ENCODE measurements around the gene CD72.
"Not testable (repeated sequence)": the region's sequence is repeated elsewhere in the genome, so short reads cannot be mapped to it uniquely, and the experiment has no call there.

Gene CD72

DNA sequence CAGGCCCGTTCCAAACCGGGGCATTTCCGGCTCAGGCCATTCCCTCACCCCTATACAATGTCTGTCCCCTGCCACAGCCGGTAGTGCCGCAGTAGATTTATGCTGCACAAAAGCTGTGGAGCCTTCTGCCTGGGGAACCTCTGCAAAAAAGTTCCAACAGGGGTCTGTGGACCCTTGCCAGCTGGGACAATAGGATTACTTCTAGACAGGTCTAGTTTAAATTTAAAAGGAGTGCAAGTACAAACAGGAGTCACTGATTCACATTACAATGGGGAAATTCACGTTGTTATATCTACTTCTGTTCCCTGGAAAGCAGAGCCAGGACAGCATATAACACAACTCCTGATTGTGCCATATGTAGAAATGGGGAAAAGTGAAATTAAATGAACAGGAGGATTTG, 34.7 kb downstream of the CD72 start:
- not testable (repeated sequence) for DNase-seq

DNA sequence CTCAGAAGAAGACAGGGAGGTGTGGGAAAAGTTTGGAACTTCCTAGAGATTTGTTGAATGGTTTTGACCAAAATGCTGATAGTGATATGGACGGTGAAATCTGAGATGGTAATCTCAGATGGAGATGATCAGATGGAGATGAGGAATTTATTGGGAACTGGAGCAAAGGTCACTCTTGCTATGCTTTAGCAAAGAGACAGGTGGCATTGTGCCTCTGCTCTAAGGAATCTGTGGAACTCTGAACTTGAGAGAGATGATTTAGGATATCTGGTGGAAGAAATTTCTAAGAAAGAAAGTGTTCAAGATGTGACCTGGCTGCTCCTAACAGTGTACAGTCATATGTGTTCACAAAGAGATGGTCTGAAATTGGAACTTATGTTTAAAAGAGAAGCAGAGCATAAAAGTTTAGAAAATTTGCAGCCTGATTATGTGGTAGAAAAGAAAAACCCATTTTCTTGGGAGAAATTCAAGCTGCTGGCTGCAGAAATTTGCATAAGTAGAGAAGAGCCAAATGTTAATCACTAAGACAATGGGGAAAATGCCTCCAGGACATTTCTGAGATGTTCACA, 38.5 kb downstream of the CD72 start:
- not testable (repeated sequence) for DNase-seq

DNA sequence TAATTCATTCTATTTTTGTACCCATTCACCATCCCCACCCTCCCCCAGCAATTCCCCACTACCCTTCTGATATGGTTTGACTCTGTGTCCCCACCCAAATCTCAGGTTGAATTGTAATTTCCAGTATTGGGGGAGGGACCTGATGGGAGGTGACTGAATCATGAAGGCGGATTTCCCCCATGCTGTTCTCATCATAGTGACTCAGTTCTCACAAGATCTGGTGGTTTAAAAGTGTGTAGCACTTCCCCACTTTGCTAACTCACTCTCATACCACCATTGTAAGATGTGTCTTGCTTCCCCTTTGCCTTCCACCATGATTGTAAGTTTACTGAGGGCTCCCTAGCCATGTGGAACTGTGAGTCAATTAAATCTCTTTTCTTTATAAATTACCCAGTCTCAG, 39.1 kb downstream of the CD72 start:
- no peak for DNase-seq

DNA sequence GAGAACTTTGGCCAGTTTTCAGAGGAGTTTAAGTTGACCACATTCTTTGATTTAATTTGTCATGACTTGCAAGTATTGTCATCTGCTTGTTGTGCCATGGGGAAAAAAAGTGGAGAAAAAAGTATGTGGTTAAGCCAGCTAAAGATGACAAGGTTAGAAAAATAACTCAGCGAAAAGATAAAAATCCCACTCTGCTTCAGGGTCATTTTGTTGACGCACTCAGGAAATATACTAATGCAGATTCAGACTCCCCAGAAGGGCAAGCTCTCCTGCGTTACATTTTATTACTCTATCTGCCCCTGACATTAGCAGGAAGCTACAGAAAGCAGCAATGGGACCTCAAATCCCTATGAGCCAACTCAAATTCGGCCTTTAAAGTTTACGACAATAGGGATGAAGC, 40.7 kb downstream of the CD72 start:
- DNase-seq, result no peak

DNA sequence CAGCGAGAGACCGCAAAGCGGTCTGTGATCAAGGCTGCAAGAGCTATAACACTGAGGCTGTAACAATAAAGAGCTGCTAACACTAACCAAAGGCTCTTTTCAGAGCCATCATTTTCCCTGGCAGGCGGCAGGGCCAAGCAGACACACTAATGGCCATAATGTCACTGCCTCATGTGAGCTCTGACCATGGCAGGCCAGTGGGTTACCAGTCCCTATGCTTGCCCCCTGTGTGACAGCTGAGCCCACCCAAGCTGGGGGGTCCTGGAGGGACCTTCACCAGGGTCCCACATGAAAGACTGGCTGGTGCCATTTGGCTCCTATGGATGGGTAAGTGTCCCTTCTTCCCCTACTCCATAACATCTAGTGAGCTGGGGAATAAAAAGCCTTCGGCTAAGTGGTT, 42.7 kb downstream of the CD72 start:
- no peak for DNase-seq

DNA sequence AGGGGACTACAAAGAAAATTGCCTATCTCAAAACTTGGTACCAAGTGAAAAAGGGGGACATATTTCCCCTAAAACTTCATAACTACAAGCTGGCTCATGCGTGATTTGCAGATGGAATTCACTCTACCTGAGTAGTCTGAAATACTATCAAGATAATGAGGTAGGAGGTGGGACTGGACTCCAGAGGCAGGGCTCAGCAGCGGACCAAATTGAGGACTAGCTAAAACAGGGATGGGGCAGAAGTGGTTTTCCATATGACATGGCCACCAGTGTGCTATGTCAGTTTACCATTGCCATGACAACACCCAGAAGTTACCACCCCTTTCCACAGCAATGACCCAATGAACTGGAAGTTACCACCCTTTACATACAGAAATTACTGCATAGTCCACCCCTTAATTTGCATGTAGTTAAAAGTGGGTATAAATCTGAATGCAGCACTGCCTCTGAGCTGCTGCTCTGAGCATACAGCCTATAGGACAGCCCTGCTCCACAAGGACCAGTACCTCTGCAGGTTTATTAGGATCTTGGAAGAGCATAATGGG, 43.6 kb downstream of the CD72 start:
- no peak for DNase-seq

DNA sequence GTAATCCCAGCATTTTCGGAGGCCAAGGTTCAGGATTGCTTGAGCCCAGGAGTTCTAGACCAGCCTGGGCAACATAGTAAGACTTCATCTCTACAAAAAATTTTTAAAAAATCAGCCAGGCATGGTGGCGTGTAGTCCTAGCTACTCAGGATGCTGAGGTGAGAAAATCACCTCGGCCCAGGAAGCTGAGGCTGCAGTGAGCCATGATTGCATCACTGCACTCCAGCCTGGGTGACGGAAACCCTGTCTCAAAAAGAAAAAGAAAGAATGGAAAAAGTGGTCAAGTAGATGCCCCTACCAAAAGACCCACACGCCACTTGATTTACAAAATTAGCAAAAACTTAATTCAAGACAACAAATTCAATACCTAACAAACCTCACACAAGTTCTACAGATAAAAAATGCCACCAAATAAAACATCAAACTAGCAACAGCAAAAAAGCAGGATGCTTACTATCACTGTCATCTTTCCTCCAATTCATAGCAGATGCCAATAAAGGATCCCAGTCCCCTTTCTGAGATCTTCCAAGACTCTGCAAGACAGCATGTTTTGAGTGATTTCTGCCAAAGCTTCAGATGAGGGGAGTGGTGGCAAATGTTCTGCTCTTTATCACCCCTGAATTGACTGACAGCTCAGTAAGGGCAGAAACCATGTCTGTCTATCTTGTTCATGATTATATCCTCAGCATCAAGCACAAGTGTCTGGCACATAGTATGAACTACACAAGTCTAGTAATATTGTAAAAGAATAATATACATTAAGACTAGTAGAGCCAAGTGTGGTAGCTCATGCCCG, 47.3 kb downstream of the CD72 start:
- no peak for DNase-seq

DNA sequence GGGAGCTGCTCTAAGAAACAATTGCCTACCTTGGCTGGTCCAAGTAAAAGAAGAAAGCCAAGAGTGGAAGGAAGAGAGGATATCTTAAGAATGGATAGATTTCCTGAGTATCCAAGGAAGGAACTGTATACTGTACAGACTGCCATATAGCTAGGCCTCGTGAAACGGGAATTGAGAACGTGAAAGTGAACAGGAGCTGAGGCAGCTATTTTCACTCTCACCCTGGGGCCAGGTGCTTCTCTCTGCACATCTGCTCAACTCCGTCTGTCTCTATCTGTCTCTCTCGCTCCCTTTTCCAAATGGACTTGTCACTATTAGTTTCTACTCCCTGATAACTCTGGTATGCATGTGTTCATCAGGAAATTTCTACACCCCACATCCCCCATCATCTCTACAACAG, 49.0 kb downstream of the CD72 start:
- no peak for DNase-seq

DNA sequence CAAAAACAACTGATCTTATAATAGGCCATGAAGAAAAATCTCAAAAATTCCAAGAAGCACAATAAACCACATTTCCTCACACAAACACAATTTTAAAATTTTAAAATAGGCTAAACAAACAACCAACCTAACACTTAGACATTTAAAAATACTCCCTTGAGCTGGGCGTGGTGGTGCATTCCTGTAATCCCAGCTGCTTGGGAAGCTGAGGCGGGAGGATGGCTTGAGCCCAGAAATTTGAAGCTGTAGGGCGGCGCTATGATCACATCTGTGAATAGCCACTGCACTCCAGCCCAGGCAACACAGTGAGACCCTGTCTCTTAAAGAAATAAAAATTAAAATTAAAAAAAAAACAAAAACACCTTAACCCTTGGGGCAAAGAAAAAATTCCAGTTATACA, 50.0 kb downstream of the CD72 start:
- DNase-seq, result no peak

DNA sequence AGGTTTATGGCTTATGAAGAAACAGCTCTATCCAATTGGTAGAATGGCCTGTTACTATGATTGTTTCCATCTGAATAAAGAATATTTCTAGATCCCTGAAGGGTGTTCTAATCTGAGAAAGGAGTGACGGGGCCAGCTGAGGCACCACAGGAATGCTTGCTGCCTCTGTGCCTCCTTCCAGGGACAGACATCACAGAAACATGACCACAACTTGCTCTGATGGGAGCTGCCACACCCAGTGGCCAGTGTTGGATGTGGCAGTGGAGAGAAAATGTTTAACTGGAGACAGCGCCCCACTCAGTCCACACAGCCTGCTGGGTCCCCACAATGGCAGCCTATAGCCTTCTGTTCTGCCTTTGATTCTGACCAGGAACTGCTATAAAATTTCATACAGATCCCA, 51.8 kb downstream of the CD72 start:
- no peak for DNase-seq

DNA sequence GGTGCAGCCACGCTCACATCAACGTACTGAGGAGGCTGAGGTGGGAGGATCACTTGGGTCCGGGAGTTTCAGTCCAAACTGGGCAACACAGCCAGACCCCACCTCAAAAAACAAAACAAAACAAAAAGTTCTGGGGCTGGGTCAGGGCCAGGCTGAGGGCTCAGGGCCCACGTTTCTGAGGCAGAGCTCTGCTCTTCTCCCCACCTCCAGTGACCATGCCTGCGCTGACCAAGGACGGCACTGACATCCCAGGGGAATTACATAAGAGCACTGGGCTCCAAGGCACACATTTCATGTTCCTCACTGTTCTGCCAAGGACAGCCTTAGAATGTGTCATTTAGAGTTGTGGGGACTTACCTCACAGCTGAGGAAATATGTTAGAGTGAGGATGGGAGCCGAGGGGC, 53.6 kb downstream of the CD72 start:
- no peak for DNase-seq

DNA sequence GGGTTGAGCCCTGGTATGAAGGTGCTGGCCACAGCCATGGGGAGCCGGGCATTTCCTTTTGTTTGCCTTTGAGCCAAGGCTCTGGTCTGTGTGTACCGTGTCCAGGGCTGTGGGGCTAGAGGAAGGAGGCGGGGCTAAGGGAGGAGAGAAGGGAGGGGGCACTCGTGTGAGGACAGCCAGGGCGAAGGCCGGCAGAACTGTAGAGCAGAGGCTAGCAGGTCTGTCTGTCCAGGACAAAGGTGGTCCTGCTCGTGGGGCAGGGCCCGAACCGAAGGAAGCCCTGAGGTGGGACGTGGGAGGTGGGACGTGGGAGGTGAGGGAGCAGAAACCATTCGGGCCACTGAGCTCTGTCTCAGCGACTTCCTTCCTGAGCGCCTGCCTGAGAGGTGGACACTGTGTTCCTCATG, 54.4 kb downstream of the CD72 start:
- no peak for DNase-seq

DNA sequence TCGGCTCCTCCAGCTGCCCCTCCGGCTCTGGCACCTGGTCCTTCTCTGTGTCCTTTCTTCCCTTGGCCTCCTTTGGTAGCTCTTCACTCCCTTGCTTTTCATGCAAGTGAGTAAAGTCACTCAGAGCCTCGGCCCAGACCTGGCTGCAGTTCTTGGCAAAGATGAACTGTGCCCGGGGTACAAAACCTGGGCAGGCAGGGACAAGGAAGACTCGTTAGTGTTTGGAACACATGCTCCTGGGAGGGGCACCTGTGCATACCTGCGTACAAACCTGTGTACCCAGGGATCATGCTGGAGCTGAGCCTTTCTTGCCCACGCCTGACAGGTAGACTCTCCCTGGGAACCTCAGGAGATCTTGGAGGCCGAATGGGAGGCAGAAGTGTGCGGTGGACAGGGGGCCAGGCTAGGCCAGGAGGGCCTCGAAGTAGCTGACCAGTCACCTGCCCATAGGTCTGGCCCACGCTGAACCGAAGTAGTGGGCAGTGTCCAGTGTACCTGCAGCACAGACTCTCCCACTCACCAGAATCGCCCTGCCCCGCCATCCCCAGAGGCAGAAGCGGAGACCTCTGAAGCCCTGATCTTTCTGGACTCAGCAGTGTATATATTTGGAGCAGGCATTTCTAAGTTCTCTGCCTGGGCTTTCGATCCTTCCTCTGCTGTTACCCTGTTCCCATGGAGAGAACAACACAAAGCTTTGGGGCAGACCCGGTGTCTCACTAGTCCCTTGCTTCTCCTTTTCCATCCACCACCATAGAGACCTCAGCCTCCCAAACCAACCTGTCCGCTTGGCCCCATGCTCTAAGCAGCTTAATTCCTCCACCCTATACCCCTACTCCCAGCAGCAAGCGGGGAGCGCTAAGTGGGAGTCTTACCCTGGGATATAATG, 55.1 kb downstream of the CD72 start:
- no peak for DNase-seq

DNA sequence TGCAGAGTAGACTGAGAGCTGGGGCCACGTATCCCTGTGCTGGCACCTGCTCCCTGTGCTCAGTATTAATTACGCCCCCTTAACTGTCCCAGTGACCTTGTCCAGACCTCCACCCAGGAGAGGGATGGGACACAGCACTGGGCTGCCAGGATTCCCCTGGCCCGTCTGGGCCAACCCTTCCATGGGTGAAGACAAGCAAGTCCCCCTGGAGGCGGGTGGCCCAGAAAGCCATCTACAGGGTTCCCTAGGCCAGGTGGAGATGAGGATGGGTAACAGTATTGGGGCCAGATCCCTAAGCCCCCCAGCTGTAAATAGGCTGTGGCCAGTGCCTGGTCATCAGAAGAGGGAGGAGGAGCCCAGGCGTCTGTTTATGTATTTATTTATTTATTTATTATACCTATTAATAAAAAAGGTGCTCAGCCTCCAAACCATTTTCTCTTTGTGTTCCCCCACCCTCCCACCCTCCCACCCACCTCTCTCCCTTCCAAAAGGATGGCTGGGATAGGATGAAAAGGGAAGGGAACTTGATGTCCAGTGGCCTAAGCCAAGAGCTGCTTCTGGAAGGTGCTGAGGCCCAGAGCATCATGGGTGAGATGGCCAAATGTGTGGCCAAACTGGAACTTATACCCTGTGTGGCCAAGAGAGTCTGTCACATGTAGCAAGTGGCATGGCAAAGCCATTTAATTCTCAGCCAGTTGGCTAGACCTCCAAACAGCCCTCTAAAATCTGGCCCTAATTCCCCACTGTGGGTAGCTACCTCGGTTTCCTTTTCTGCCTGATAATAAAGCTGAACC, 56.5 kb downstream of the CD72 start:
- no peak for DNase-seq

DNA sequence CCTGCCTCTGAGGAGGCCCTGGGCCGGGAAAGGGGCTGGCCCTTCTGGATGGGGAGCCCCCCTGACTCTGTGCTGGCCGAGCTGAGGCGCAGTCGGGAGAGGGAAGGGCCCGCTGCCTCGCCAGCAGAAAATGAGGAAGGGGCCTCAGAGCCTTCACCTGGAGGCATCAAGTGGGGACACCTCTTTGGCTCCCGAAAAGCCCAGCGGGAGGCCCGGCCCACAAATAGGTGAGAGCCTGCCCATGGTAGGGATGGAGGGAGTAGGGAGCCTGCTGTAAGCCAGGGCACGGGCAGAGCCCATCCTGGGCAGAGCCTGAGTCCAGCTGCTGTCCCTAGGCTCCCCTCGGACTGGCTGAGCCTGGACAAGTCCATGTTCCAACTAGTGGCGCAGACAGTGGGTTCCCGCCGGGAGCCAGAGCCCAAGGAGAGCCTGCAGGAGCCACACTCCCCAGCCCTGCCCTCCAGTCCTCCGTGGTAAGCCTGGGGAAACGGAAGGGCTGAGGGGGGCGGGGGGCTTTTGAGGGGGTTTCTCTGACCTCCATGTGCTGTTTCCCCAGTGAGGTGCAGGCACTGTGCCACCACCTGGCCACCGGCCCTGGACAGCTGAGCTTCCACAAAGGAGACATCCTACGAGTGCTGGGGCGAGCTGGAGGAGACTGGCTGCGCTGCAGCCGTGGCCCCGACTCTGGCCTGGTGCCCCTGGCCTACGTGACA, 57.4 kb downstream of the CD72 start:
- no peak for DNase-seq
